Stimulated activated CD4-positive, alpha-beta T cell treated with anti-CD3 and anti-CD28 coated beads, Interleukin-2, amount 100 ng/mL, for 24 hours (primary cell): ENCODE results near the gene PLCH2.

ENCODE experiments used
- DNase-seq, 2 donors: peaks; one replicate each; pipeline ENCODE4 v3.0.0-alpha.2; 2020

Gene PLCH2

DNA sequence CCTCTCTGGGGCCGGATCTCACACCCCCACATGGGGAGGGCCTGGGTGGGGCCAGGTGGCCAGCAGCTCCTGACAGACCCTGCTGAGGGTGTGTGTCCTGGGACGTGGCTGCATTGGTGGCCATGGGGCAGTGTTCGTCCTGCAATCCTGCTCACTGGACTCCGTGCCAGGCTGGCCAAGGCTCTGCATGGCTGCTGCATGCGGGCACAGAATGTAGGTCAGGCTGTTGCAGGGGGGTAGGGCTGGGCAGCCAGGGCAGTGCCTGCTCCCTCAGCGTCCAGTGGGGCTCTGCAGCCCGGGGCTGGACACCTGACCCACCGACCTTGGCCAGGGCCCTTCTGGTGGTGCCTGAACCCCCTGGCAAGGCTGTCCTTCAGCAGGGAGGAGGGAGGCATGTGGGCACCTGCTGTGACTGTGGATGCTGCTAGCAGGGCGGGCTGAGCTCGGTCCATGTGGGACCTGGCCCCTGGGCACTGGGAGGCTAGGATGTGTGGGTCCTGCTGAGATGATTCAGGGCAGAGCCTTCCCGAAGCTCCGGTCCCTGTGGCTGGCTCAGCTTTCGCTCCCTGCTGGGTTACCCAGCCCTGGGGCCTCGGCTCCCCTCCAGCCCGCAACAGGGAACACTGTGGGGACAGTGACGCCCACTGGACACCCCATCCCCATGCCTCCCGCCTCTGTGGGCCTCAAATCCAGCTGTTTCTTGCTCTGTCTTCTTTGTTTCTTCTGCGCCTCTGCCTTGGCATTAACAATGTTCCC, 14.9 kb upstream of the PLCH2 start:
- DNase-seq = no peak

DNA sequence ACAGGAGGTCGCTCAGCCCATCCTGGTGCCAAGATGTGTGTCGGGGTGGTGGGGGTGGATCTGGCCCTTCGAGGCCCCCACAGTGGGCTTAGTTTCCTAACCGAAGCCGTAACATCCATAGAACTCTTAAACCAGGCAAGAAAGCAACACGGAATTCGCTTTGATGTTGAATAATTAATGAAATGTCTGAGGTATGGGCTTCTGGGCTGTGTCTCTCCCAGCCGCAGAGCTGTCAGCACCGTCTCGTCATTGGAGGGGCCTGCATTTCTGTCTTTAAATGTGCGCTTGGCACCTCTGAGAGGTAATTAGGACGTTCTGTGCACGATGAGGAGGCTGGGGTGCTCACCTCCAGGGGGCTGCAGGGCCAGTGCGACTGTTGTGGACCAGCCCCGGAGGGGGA, 13.3 kb upstream of the PLCH2 start:
- no peak for DNase-seq

- DNase-seq = no peak
Measured at GRCh38 chr1:2463396-2463795, 12.7 kb upstream of the PLCH2 start.

GRCh38 chr1:2465371-2466269, 10.5 kb upstream of the PLCH2 start:
- no peak for DNase-seq

- no peak for DNase-seq
Measured at GRCh38 chr1:2466270-2466665, 9.8 kb upstream of the PLCH2 start.

DNA sequence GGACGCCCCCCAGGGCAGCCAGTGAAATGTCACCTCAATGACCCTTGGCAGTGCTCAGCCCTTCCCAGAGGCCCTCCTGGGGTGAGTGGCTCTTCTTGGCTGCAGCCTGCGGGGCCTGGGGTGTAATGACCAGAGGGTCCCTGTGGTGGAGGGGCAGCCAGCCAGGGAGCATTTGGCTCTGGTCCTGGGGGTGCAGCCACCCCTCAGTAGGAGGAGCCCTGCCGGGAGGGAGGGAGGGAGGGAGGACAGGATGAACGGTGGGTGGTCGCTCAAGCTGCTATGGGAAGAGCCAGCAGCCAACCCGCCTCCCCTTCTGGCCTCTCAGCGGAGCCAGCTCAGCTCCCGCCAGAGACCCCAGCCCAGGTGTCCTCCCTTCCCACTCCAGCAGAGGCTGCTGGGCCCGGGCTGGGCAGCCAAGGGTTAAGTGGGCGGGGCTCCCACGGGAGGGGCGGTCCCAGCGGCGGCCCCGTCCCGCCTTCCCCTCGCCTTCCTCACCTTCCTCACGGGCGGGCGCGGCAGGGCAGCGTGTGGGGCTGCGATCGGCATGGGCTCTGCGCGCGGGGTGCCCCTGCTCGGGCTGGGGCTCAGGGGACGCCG, 9.0 kb upstream of the PLCH2 start:
- peak; percentile 39 to 57 for DNase-seq

DNA sequence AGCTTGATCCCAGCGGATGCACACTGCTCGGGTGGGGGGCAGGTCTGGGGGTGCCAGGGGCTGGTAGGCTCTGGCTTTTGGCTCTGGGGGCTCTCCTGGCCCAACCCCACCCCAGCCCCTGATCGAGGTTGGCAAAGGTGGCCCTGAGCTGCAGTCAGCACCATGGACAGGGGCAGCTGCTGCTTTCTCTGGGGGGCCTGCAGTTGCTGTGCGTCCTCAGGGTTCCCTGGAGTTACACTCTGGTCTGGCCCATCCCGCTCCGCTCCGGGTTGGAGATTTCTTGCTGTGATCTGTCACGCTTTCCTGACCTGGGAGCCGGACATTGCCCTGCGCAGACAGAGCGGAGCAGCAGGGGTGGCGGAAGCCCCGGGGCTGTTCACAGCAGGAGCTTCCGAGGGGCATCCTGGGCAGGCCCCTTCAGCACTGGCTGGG, 8.0 kb upstream of the PLCH2 start:
- DNase-seq = peak; percentile 37 to 47

DNA sequence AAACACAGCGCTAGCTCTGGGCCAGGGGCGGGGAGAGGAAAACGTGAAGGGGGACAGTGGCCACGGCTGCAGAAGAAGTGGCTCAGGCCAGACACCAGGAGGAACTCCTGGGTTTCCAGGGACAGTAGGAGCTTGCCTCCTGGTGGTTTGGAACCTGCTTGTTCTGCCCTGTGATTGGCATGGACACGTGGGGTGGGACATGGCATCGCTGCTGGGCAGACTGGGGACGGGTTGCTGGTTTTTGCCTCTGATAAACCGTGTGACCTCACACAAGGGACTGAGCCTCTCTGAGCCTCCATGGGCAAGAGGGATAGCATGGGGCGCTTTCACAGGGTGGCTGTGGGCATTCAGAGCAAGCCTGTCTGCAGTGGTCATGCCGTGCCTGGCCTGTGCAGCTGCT, 7.5 kb upstream of the PLCH2 start:
- DNase-seq = no peak

GRCh38 chr1:2469103-2469940, 6.8 kb upstream of the PLCH2 start:
- no peak for DNase-seq

- no peak for DNase-seq
Measured at GRCh38 chr1:2470290-2471158, 5.6 kb upstream of the PLCH2 start.

GRCh38 chr1:2471159-2471471, 5.0 kb upstream of the PLCH2 start:
- no peak for DNase-seq

DNA sequence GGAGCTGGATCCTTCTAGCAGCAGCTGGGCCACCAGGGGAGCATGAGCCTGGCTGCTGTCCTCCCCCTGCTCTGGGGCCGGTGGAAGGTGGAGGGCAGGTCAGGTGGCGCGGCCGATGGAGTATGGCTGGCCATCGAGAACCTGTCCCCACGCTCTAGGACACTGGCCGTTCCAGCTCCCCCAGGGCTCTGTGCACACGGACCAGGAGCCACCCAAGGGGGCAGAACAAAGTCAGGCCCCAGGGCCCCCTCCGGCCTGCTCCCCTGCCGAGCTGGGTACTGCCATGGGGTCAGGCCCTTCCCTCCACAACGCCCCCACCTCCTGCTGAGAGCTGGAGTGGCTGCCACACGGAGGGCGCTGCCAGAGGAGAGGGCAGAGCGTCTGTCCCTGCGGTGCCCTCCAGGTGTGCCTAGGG, 4.5 kb upstream of the PLCH2 start:
- DNase-seq = no peak

GRCh38 chr1:2472109-2472508, 4.0 kb upstream of the PLCH2 start:
- no peak for DNase-seq

DNA sequence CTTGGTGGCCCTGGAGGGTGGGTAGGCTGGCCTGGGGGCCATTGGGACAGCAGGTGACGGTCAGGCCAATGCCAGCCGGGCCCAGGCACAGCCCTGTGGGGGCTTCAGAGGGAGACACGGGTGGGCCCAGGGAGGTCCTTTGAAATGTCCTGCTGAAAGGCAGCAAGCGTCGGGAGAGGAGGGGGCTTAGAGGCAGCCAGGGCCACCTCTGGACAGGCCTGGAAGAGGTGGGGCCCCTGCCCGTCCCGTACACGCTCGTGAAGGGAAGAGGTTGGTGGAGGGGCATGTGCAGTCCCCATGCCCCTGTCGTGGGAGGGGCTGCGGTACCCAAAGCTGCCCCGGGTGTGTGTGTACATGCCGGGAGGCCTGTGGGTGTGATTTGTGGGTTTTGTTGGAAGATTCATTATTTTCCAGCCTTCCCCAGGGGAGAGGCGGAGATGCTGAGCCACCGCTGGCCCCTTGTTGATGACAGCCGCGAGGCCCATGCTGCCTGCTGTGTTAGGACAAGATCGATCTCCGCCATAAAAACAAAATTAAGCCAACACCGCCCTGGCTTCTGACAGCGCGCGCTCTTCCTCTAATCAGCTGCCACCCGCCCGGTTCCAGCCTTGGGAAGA, 3.4 kb upstream of the PLCH2 start:
- no peak for DNase-seq

GRCh38 chr1:2473198-2473597, 2.9 kb upstream of the PLCH2 start:
- DNase-seq = no peak

DNA sequence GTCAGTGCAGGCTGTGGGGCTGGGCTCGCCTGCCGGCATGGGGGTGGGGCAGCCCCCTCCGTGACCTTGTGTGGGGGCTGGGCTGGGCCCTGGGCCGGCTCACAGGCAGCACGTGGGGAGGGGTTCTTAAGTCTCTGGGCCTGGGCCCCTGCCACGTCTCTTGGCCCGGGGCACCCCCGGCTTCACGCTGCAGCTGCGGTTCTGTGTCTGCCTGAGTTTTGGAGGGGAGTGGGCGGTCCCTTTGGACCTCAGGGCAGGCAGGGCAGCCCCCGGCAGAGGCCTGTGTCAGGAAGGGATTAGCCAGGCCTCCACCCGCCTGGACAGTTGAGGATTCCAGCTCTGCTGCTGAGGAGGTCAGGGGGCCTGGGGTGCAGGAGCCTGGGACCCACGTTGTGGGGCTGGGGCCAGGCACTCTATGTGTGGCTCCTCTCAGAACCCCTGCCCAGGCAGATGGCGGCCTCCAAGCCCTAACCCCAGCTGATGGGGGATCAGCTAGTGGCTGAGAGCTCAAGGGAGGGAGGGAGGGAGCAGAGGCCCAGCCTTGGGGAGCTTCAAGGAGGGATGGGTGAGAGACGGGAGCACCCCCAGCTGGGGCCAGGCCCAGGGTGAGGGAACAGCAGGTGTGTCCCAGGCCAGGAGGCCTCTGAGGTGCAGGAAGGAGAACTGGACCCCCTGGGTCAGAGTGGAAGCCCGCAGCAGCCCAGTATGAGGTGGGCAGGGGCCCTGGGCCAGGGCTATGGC, 1.8 kb upstream of the PLCH2 start:
- DNase-seq = no peak

- no peak for DNase-seq
Measured at GRCh38 chr1:2474933-2475371, 1.1 kb upstream of the PLCH2 start.

DNA sequence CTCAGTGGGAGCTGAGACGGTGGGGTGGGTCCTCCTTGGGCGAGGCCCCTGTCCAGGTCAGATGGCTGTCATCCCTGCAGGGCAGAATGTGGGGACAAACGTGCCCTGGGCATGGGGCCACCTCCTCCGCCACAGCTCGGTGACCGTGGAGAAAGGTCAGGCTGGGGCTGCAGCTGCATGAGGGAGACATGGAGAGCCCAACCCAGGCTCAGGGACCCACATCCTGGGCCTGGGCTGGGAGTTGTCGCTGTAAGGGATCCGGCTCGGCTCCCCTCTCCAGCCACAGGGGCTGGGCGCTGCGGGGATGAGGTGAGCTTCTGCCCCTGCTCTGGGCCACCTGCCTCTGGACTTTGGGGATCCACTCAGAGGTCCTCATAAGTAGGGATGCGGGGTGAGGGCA, 518 bp upstream of the PLCH2 start:
- DNase-seq = no peak

- no peak for DNase-seq
Measured at GRCh38 chr1:2477309-2477708, 1.2 kb downstream of the PLCH2 start.

- DNase-seq = no peak
Measured at GRCh38 chr1:2477791-2478499, 1.9 kb downstream of the PLCH2 start.
